Measurements from ENCODE around the gene PCCA.

PCCA gene

DNA sequence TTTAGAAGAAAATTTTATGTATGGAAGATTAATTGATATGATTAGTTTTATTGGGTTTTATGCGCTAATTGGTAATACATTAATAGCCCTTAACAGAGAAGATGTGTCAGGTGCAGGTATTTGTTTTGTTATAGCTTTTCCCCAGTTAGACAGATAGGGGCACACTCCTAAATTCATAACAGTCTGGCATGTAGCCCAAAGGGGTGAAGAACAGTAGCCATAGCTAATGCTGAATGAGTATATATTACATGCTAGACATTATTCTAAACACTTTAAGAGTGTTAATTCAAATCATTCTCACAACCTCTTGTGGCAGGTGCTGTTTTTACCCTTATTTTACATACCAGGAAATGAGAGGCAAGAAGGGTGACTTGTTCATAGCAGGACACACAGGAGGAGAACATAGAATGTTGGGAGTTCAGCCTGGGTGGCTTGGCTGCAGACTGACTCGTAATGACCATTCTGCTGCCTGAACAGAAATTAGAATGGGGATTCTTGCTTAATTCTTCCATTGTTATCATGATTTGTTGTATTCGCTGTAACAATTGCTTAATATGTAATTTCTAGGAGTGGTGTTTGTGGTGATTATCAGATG lies 20.1 kb downstream of the PCCA start:
- no peaks in the 10 kb centered on the region for H4K20me1 ChIP-seq (ENCODE audit: insufficient read depth, low read length)
- peaks cover 10% of the 10 kb centered on the region; the same call in 1 of the 2 replicates for H3K36me3 ChIP-seq (ENCODE audit: insufficient read depth, low read length)
- ATAC-seq (ENCODE audit: insufficient read depth, low read depth): no peak
- no peak overlapping the region for H3K27ac ChIP-seq (ENCODE audit: low read length)
- no peak overlapping the region for H2AFZ ChIP-seq (ENCODE audit: low read depth, low read length)
- H3K27me3 ChIP-seq (ENCODE audit: insufficient read depth, low read length, poor library complexity): no peaks in the 10 kb centered on the region
- no peak overlapping the region for H3K4me2 ChIP-seq (ENCODE audit: insufficient read depth, low read length)
- no peak overlapping the region for H3K9ac ChIP-seq (ENCODE audit: low read depth, low read length)
- H3K4me1 ChIP-seq (ENCODE audit: insufficient read depth, low read length): no peaks in the 10 kb centered on the region
- no peak overlapping the region for H3K4me3 ChIP-seq (ENCODE audit: low read depth in 1 of 2, low read length in 2 of 2)
- DNase-seq: no peak
- H3K79me2 ChIP-seq (ENCODE audit: insufficient read depth, low read length): no peaks in the 10 kb centered on the region
- H3K9me3 ChIP-seq (ENCODE audit: insufficient read depth, low read length, severe bottlenecking): no peaks in the 10 kb centered on the region
- TF ChIP-seq, protein P1, sequence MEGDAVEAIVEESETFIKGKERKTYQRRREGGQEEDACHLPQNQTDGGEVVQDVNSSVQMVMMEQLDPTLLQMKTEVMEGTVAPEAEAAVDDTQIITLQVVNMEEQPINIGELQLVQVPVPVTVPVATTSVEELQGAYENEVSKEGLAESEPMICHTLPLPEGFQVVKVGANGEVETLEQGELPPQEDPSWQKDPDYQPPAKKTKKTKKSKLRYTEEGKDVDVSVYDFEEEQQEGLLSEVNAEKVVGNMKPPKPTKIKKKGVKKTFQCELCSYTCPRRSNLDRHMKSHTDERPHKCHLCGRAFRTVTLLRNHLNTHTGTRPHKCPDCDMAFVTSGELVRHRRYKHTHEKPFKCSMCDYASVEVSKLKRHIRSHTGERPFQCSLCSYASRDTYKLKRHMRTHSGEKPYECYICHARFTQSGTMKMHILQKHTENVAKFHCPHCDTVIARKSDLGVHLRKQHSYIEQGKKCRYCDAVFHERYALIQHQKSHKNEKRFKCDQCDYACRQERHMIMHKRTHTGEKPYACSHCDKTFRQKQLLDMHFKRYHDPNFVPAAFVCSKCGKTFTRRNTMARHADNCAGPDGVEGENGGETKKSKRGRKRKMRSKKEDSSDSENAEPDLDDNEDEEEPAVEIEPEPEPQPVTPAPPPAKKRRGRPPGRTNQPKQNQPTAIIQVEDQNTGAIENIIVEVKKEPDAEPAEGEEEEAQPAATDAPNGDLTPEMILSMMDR (IDR thresholded peaks at IDR 0.05; ENCODE audit: borderline replicate concordance, extremely low read depth, low read length, poor library complexity, severe bottlenecking): no peak
- TF ChIP-seq EZH2 (IDR thresholded peaks at IDR 0.05; ENCODE audit: borderline replicate concordance, low read depth, low read length, severe bottlenecking): no peak

DNA sequence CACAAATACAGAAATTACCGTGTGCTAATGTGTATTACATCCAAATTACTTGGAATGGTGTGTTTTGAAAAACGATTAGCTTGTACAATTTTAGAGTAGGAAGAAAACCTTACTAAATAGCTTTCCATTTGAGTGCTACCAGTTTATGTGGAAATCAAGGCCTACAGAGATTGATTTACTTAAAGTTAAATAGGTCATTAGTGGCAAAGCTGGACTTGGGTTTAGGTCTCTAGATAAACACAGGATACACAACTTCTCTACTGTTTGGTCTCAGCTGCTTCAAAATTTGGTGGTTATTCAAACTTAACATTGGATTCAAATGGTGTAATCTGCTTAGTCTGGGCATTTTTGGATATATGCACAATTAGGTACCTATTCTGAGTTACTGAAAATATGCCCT lies 21.4 kb downstream of the PCCA start:
- no peaks in the 10 kb centered on the region for H3K9me3 ChIP-seq (ENCODE audit: insufficient read depth, low read length, severe bottlenecking)
- no peak overlapping the region for H3K9ac ChIP-seq (ENCODE audit: low read depth, low read length)
- H3K79me2 ChIP-seq (ENCODE audit: insufficient read depth, low read length): no peaks in the 10 kb centered on the region
- DNase-seq: no peak
- H3K4me2 ChIP-seq (ENCODE audit: insufficient read depth, low read length): no peak overlapping the region
- no peaks in the 10 kb centered on the region for H3K4me1 ChIP-seq (ENCODE audit: insufficient read depth, low read length)
- H3K4me3 ChIP-seq (ENCODE audit: low read depth in 1 of 2, low read length in 2 of 2): no peak overlapping the region
- no peak for ATAC-seq (ENCODE audit: insufficient read depth, low read depth)
- H3K36me3 ChIP-seq (ENCODE audit: insufficient read depth, low read length): peaks cover 10% of the 10 kb centered on the region; the same call in 1 of the 2 replicates
- no peak overlapping the region for H2AFZ ChIP-seq (ENCODE audit: low read depth, low read length)
- no peak overlapping the region for H3K27ac ChIP-seq (ENCODE audit: low read length)
- H4K20me1 ChIP-seq (ENCODE audit: insufficient read depth, low read length): no peaks in the 10 kb centered on the region
- TF ChIP-seq, protein P1 (IDR thresholded peaks at IDR 0.05; ENCODE audit: borderline replicate concordance, extremely low read depth, low read length, poor library complexity, severe bottlenecking): no peak
- TF ChIP-seq EZH2 (IDR thresholded peaks at IDR 0.05; ENCODE audit: borderline replicate concordance, low read depth, low read length, severe bottlenecking): no peak
- H3K27me3 ChIP-seq (ENCODE audit: insufficient read depth, low read length, poor library complexity): no peaks in the 10 kb centered on the region

DNA sequence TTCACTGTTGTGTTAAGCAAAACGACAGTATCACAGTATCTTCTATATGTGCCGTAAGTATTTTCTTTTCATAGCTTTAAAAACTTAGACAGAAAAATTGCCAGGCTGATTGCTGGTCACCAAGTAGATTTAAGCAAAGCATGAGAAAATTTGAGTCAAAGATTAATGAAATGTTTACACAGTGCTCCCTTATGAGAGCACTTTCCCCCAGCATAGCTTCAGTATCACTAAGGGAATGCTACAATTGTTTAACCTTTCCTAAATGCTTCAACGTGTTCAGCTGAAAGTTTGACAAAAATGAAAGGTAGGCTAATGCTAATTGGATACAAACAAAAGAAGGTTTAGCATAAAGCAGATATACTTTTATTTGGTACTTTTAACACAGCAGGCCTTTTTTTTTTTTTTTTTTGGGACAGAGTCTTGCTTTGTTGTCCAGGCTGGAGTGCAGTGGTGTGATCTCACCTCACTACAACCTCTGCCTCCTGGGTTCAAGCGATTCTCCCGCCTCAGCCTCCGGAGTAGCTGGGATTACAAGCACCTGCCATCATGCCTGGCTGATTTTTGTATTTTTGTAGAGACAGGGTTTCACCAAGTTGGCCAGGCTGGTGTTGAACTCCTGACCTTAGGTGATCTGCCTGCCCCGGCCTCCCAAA lies 23.4 kb downstream of the PCCA start:
- DNase-seq (no peak), ATAC-seq (ENCODE audit: insufficient read depth, low read depth) (no peak)
- Histone ChIP-seq H3K79me2 (ENCODE audit: insufficient read depth, low read length) (no peaks in the 10 kb centered on the region), H3K36me3 (ENCODE audit: insufficient read depth, low read length) (peaks cover 10% of the 10 kb centered on the region; the same call in 1 of the 2 replicates), H3K4me1 (ENCODE audit: insufficient read depth, low read length) (no peaks in the 10 kb centered on the region), H3K9me3 (ENCODE audit: insufficient read depth, low read length, severe bottlenecking) (no peaks in the 10 kb centered on the region), H3K4me2 (ENCODE audit: insufficient read depth, low read length) (no peak overlapping the region), H3K9ac (ENCODE audit: low read depth, low read length) (no peak overlapping the region), H3K27me3 (ENCODE audit: insufficient read depth, low read length, poor library complexity) (no peaks in the 10 kb centered on the region), H2AFZ (ENCODE audit: low read depth, low read length) (no peak overlapping the region), H3K4me3 (ENCODE audit: low read depth in 1 of 2, low read length in 2 of 2) (no peak overlapping the region), H4K20me1 (ENCODE audit: insufficient read depth, low read length) (no peaks in the 10 kb centered on the region), H3K27ac (ENCODE audit: low read length) (no peak overlapping the region)
- TF ChIP-seq EZH2 (IDR thresholded peaks at IDR 0.05; ENCODE audit: borderline replicate concordance, low read depth, low read length, severe bottlenecking): no peak
- TF ChIP-seq, protein P1 (IDR thresholded peaks at IDR 0.05; ENCODE audit: borderline replicate concordance, extremely low read depth, low read length, poor library complexity, severe bottlenecking): no peak

Data from DND-41 (cell line).